K562 (cell line): Measurements from ENCODE around the gene RNF40. TPM values are rescaled to one million over a fixed set of nuclear protein-coding genes. Genes with fewer than 3 reads are reported as not detected.

Experiments used
- ATAC-seq: fragments of 200-7000 bp; cut with Tn5 transposase; 3 replicates; pipeline ENCODE4 v1.9.1; 2020; ENCODE audit warnings: moderate library complexity
- BruUV-seq: library from RNA; stranded (reverse); fragments of 400-500 nt; replicated peaks from 2 replicates; lab custom pipeline; 2021; lab: Mats Ljungman, UMichigan
- CTCF ChIA-PET: fragments of 300-600 bp; formaldehyde crosslinking; extraction: SDS; loops from one replicate; lab custom pipeline; 2021; ENCODE audit warnings: low intra/inter-chr PET ratio; lab: Yijun Ruan, JAX
- POLR2A ChIA-PET: fragments of 300-600, 350-650 bp; sonication (Branson Sonifier 250); formaldehyde crosslinking; extraction: SDS; loops from one replicate; lab custom pipeline; 2021; ENCODE audit warnings: antibody characterized with exemption, inconsistent platforms; lab: Yijun Ruan, JAX
- DNase-seq, 4 experiments: peaks; one replicate each; pipeline versions ENCODE4 v3.0.0 to v3.0.0-alpha.2; 2011 to 2018; ENCODE audit warnings: low spot score in 3 of 4, mixed read lengths in 3 of 4; ENCODE audit errors: extremely low read depth in 1 of 4
- FAIRE-seq: peaks from 2 replicates; lab custom pipeline; 2011; peaks lifted over from hg19 to GRCh38; lab: Jason Lieb, UNC
- H2AFZ ChIP-seq: 2 replicates; pipeline ENCODE4 v1.6.0; 2011; ENCODE audit warnings: low read depth, low read length, control low read depth, inconsistent platforms
- H3K27ac ChIP-seq: fragments of 200-600 bp; 3 replicates; pipeline ENCODE4 v1.8.0; 2011; ENCODE audit warnings: low read depth, mild to moderate bottlenecking, control low read depth, inconsistent platforms, low read length, moderate library complexity, mixed read lengths; ENCODE audit errors: extremely low read depth
- H3K27me3 ChIP-seq, 2 experiments: fragments of 300-600 bp in 1 of 2; 2 replicates in 1 of 2; 3 replicates in 1 of 2; pipeline versions ENCODE4 v1.6.0 to v1.8.0; 2011; ENCODE audit warnings: inconsistent platforms in 2 of 2, low read length in 2 of 2, mild to moderate bottlenecking in 1 of 2, mixed read lengths in 1 of 2, moderate library complexity in 1 of 2; ENCODE audit not compliant: control insufficient read depth in 2 of 2, insufficient read depth in 2 of 2
- H3K36me3 ChIP-seq: fragments of 300-600 bp; 3 replicates; pipeline ENCODE4 v1.8.0; 2011; ENCODE audit warnings: mild to moderate bottlenecking, low read length, inconsistent platforms; ENCODE audit not compliant: control insufficient read depth, insufficient read depth
- H3K4me1 ChIP-seq, 2 experiments: fragments of 200-600 bp in 1 of 2; replicated peaks in 1 of 2; 2 replicates in 1 of 2; 3 replicates in 1 of 2; pipeline versions ENCODE4 v1.5.1 to v1.8.0; 2011; ENCODE audit warnings: inconsistent platforms in 2 of 2, low read length in 2 of 2, mild to moderate bottlenecking in 1 of 2, mixed read lengths in 1 of 2, moderate library complexity in 1 of 2; ENCODE audit not compliant: control insufficient read depth in 2 of 2, insufficient read depth in 2 of 2
- H3K4me2 ChIP-seq: 2 replicates; pipeline ENCODE4 v1.6.1; 2011; ENCODE audit warnings: low read length, control low read depth, inconsistent platforms, mixed read lengths; ENCODE audit not compliant: insufficient read depth
- H3K4me3 ChIP-seq: fragments of 200-600 bp; sonication (generic), shearing (Covaris generic); 2 replicates; pipeline ENCODE4 v1.5.1; 2016; ENCODE audit warnings: control low read depth, inconsistent platforms
- H3K79me2 ChIP-seq: fragments of 200-600 bp; 3 replicates; pipeline ENCODE4 v1.8.0; 2011; ENCODE audit warnings: low read length, inconsistent platforms; ENCODE audit not compliant: control insufficient read depth, insufficient read depth
- H3K9ac ChIP-seq, 2 experiments: 2 replicates each; pipeline versions ENCODE4 v1.6.0 to v1.6.1; 2011; ENCODE audit warnings: low read depth in 2 of 2, low read length in 2 of 2, control low read depth in 1 of 2, inconsistent platforms in 1 of 2, mild to moderate bottlenecking in 1 of 2, mixed read lengths in 1 of 2; ENCODE audit not compliant: insufficient read depth in 1 of 2
- H3K9me1 ChIP-seq: one replicate; pipeline ENCODE4 v1.6.0; 2011; ENCODE audit warnings: inconsistent platforms, mild to moderate bottlenecking, low read length, moderate library complexity; ENCODE audit not compliant: control insufficient read depth, insufficient read depth
- H3K9me3 ChIP-seq: replicated peaks from 2 replicates; pipeline ENCODE4 v1.5.1; 2011; ENCODE audit warnings: low read depth, low read length, inconsistent platforms; ENCODE audit not compliant: control insufficient read depth, insufficient read depth
- H4K20me1 ChIP-seq: replicated peaks from 2 replicates; pipeline ENCODE4 v1.6.1; 2011; ENCODE audit warnings: low read length, inconsistent platforms, mixed read lengths; ENCODE audit not compliant: control insufficient read depth, insufficient read depth
- BDP1 ChIP-seq: IDR thresholded peaks from 3 replicates; pipeline ENCODE4 v1.6.1; 2011; ENCODE audit not compliant: insufficient read length, insufficient read depth
- CREB1 ChIP-seq, 2 experiments: sonication (generic) in 1 of 2; formaldehyde crosslinking in 1 of 2; IDR thresholded peaks; 2 replicates each; pipeline versions ENCODE4 v1.6.1 to v1.8.0; 2012 to 2022; ENCODE audit warnings: inconsistent platforms in 1 of 2, mild to moderate bottlenecking in 1 of 2, missing genetic modification reagents in 1 of 2, moderate library complexity in 1 of 2
- E2F4 ChIP-seq: sonication (generic); formaldehyde crosslinking; IDR thresholded peaks from 2 replicates; pipeline ENCODE4 v1.8.0; 2022; ENCODE audit warnings: mild to moderate bottlenecking, low read depth, missing genetic modification reagents
- GATAD2A ChIP-seq: fragments of 450-650 bp; IDR thresholded peaks from 2 replicates; pipeline ENCODE4 v1.6.1; 2017
- NR1H2 ChIP-seq: sonication (generic); formaldehyde crosslinking; IDR thresholded peaks from 2 replicates; pipeline ENCODE4 v1.4.0; 2020; ENCODE audit warnings: mild to moderate bottlenecking, missing genetic modification reagents
- POLR3A ChIP-seq: IDR thresholded peaks from 2 replicates; pipeline ENCODE4 v1.6.1; 2011; ENCODE audit warnings: borderline replicate concordance, mild to moderate bottlenecking, moderate library complexity; ENCODE audit not compliant: insufficient read length, insufficient read depth; ENCODE audit errors: extremely low read depth
- RHOXF2B ChIP-seq: fragments of 250-450 bp; sonication (Bioruptor Pico); conservative IDR thresholded peaks from 2 replicates; pipeline ENCODE4 v1.5.1; 2021
- SRSF7 ChIP-seq: fragments of 200-400 bp; formaldehyde crosslinking; optimal IDR thresholded peaks from 2 replicates; pipeline ENCODE3; 2017; ENCODE audit warnings: mild to moderate bottlenecking, low read depth, low read length
- ZNF778 ChIP-seq: fragments of 450-650 bp; formaldehyde crosslinking; IDR thresholded peaks from 2 replicates; pipeline ENCODE4 v1.4.0; 2020; ENCODE audit warnings: mild to moderate bottlenecking, moderate library complexity
- WGBS: fragments of 100-300 bp; shearing (Covaris generic); methylation state at CpG from one replicate; pipeline ENCODE4 v1.1.6; 2016; ENCODE audit warnings: low coverage, mixed read lengths; ENCODE audit not compliant: insufficient coverage; ENCODE audit errors: missing lambda C conversion rate; 5-methylcytosine and 5-hydroxymethylcytosine counted together
- in situ Hi-C: fragments of 300-500 bp; cut with MboI; formaldehyde crosslinking; loops from 4 replicates; pipeline ENCODE4 v1.15.0; 2018; ENCODE audit warnings: inconsistent platforms, mixed read lengths
- intact Hi-C: fragments of 100-400 bp; cut with micrococcal nuclease; formaldehyde crosslinking; loops from 2 replicates; pipeline ENCODE4 v1.14.2; 2022
- polyA plus RNA-seq, 8 experiments: library from polyadenylated mRNA; depleted of rRNA in 4 of 8; stranded (reverse) in 5 of 8; unstranded in 3 of 8; fragments of >200 nt; fragmentation: Nextera tagmentation in 2 of 8; fragmentation: Illumina TruSeq in 1 of 8; extraction: Ambion mirVana in 2 of 8; extraction: Trizol in 1 of 8; gene quantifications; 2 replicates each; pipeline versions ENCODE4 v1.2.1 to v1.2.3, GENCODE V29; 2011 to 2014; ENCODE audit warnings: inconsistent platforms in 1 of 8, missing spikeins in 1 of 8
- total RNA-seq, 7 experiments: library from RNA; depleted of rRNA in 6 of 7; stranded (reverse); fragments of >200 nt in 6 of 7; fragmentation: Illumina TruSeq in 2 of 7; extraction: Trizol in 2 of 7; gene quantifications; 2 replicates each; pipeline versions ENCODE4 v1.2.1 to v1.2.3, GENCODE V29; 2011 to 2021; ENCODE audit warnings: low replicate concordance in 1 of 7
- TF ChIP-seq, protein P1 (sequence below): sonication (generic); formaldehyde crosslinking; IDR thresholded peaks from 2 replicates; pipeline ENCODE4 v1.8.0; 2022; ENCODE audit warnings: mild to moderate bottlenecking, missing genetic modification reagents
- TF ChIP-seq, protein P2 (sequence below): fragments of 450-650 bp; formaldehyde crosslinking; conservative IDR thresholded peaks from 2 replicates; pipeline ENCODE4 v1.4.0; 2022; ENCODE audit warnings: mild to moderate bottlenecking, missing genetic modification characterization
- TF ChIP-seq, protein P3 (sequence below): fragments of 450-650 bp; IDR thresholded peaks from 2 replicates; pipeline ENCODE4 v1.7.1; 2018; ENCODE audit warnings: mild to moderate bottlenecking, low read depth; ENCODE audit not compliant: partially characterized antibody
- TF ChIP-seq, protein P4 (sequence below): IDR thresholded peaks from 2 replicates; pipeline ENCODE4 v1.6.1; 2014; ENCODE audit warnings: antibody characterized with exemption
- TF ChIP-seq, protein P5 (sequence below), 2 experiments: fragments of 450-650 bp in 1 of 2; sonication (generic) in 1 of 2; formaldehyde crosslinking; conservative IDR thresholded peaks; 2 replicates each; pipeline versions ENCODE4 v1.4.0 to v1.8.1; 2020 to 2022; ENCODE audit warnings: mild to moderate bottlenecking in 1 of 2, missing genetic modification reagents in 1 of 2

Gene RNF40
- total and polyA plus RNA-seq, 9 of the 15 experiments (the other 6 are each of a cell fraction or from before 2014, with no cell fraction given), result 6.2 to 129 (median 81.5) TPM

- in situ Hi-C loops (no loop called here), intact Hi-C loops (no loop called here)
- ChIA-PET CTCF (no interaction called here), POLR2A (interaction anchor here (0.8 to 2.4 kb wide), 5 partner anchors 9 to 116 kb away, joined by 3 to 14 read pairs (median 7); no protein-coding TSS in a partner anchor)
- Histone ChIP-seq H3K9ac (peak overlapping the region in 1 of 2 experiments; percentile 49; a peak in 1 of 4 replicates), H4K20me1 (no peaks in the 10 kb centered on the region; the same call in 1 of the 2 replicates), H3K9me3 (no peaks in the 10 kb centered on the region), H2AFZ (no peak overlapping the region), H3K27ac (no peak overlapping the region), H3K27me3 (no peaks in the 10 kb centered on the region), H3K9me1 (no peaks in the 10 kb centered on the region), H3K36me3 (peaks cover 51% of the 10 kb centered on the region; the same call in 1 of the 3 replicates), H3K4me2 (no peak overlapping the region), H3K4me1 (peaks cover 27 to 52% of the 10 kb centered on the region in 2 experiments), H3K79me2 (peaks cover 35% of the 10 kb centered on the region), H3K4me3 (no peak overlapping the region)
- 82% methylated on average over 3 of the region's 3 CpGs for WGBS
- TF ChIP-seq ZNF778 (no peak), GATAD2A (no peak), POLR3A (no peak), NR1H2 (CRISPR knock-in tag) (no peak), E2F4 (CRISPR knock-in tag) (no peak), BDP1 (no peak), CREB1 (IDR thresholded peaks at IDR 0.05) (no peak), CREB1 (CRISPR knock-in tag; IDR thresholded peaks at IDR 0.05) (no peak), RHOXF2B (CRISPR knock-in tag) (no peak), SRSF7 (no peak)
- TF ChIP-seq, protein P1, sequence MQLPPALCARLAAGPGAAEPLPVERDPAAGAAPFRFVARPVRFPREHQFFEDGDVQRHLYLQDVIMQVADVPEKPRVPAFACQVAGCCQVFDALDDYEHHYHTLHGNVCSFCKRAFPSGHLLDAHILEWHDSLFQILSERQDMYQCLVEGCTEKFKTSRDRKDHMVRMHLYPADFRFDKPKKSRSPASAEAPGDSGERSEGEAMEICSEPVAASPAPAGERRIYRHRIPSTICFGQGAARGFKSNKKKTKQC, result no peak
- TF ChIP-seq, protein P2, sequence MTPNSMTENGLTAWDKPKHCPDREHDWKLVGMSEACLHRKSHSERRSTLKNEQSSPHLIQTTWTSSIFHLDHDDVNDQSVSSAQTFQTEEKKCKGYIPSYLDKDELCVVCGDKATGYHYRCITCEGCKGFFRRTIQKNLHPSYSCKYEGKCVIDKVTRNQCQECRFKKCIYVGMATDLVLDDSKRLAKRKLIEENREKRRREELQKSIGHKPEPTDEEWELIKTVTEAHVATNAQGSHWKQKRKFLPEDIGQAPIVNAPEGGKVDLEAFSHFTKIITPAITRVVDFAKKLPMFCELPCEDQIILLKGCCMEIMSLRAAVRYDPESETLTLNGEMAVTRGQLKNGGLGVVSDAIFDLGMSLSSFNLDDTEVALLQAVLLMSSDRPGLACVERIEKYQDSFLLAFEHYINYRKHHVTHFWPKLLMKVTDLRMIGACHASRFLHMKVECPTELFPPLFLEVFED (CRISPR knock-in tag), result no peak
- TF ChIP-seq, protein P3, sequence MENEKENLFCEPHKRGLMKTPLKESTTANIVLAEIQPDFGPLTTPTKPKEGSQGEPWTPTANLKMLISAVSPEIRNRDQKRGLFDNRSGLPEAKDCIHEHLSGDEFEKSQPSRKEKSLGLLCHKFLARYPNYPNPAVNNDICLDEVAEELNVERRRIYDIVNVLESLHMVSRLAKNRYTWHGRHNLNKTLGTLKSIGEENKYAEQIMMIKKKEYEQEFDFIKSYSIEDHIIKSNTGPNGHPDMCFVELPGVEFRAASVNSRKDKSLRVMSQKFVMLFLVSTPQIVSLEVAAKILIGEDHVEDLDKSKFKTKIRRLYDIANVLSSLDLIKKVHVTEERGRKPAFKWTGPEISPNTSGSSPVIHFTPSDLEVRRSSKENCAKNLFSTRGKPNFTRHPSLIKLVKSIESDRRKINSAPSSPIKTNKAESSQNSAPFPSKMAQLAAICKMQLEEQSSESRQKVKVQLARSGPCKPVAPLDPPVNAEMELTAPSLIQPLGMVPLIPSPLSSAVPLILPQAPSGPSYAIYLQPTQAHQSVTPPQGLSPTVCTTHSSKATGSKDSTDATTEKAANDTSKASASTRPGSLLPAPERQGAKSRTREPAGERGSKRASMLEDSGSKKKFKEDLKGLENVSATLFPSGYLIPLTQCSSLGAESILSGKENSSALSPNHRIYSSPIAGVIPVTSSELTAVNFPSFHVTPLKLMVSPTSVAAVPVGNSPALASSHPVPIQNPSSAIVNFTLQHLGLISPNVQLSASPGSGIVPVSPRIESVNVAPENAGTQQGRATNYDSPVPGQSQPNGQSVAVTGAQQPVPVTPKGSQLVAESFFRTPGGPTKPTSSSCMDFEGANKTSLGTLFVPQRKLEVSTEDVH, result no peak
- TF ChIP-seq, protein P4, sequence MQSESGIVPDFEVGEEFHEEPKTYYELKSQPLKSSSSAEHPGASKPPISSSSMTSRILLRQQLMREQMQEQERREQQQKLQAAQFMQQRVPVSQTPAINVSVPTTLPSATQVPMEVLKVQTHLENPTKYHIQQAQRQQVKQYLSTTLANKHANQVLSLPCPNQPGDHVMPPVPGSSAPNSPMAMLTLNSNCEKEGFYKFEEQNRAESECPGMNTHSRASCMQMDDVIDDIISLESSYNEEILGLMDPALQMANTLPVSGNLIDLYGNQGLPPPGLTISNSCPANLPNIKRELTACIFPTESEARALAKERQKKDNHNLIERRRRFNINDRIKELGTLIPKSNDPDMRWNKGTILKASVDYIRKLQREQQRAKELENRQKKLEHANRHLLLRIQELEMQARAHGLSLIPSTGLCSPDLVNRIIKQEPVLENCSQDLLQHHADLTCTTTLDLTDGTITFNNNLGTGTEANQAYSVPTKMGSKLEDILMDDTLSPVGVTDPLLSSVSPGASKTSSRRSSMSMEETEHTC, result no peak
- TF ChIP-seq, protein P5, sequence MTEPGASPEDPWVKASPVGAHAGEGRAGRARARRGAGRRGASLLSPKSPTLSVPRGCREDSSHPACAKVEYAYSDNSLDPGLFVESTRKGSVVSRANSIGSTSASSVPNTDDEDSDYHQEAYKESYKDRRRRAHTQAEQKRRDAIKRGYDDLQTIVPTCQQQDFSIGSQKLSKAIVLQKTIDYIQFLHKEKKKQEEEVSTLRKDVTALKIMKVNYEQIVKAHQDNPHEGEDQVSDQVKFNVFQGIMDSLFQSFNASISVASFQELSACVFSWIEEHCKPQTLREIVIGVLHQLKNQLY (CRISPR knock-in tag; conservative IDR thresholded peaks at IDR 0.05), result no peak
- no TSS peak for BruUV-seq
- no peak for DNase-seq
- ATAC-seq, result no peak
- no peak for FAIRE-seq
Observed at GRCh38 chr16:30780021-30780420, 17.9 kb downstream of the RNF40 start.
